GM21723 (cell line): ENCODE data around the gene HBE1.
"Not testable (repeated sequence)": the region's sequence is repeated elsewhere in the genome, so short reads cannot be mapped to it uniquely, and the experiment has no call there.

Experiments used
- ATAC-seq: cut with Tn5 transposase; IDR thresholded peaks from one replicate; pipeline ENCODE4 v1.9.1; 2021; ENCODE audit warnings: mild to moderate bottlenecking, moderate library complexity; ENCODE audit not compliant: unreplicated experiment

The HBE1 gene

DNA sequence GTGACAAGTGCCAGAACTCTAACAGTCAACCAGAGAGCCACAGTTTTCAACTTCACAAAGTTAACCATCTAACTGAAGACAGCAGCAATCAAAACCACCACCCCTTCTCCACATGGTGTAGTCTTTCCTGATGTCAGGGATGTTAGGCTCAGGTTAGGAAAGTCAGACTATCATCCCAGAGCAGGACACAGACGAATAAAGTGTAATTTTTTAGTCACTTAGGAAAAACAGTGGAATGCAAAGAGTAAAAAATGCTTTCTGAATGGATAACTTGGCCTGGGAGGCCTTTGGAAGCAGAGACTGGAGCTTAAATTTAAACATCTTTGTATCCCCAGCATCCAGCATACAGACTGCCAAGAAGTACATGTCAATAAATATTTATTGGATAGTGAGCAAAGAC is 16.6 kb upstream of the HBE1 start:
- ATAC-seq, result no peak

- no peak for ATAC-seq
Measured at GRCh38 chr11:5285703-5286340, 16.1 kb upstream of the HBE1 start.

DNA sequence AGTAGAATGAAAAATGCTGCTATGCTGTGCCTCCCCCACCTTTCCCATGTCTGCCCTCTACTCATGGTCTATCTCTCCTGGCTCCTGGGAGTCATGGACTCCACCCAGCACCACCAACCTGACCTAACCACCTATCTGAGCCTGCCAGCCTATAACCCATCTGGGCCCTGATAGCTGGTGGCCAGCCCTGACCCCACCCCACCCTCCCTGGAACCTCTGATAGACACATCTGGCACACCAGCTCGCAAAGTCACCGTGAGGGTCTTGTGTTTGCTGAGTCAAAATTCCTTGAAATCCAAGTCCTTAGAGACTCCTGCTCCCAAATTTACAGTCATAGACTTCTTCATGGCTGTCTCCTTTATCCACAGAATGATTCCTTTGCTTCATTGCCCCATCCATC is 14.9 kb upstream of the HBE1 start:
- ATAC-seq, result no peak

- no peak for ATAC-seq
Measured at GRCh38 chr11:5283882-5284281, 14.1 kb upstream of the HBE1 start.

GRCh38 chr11:5283086-5283485 is 13.3 kb upstream of the HBE1 start:
- ATAC-seq, result no peak

DNA sequence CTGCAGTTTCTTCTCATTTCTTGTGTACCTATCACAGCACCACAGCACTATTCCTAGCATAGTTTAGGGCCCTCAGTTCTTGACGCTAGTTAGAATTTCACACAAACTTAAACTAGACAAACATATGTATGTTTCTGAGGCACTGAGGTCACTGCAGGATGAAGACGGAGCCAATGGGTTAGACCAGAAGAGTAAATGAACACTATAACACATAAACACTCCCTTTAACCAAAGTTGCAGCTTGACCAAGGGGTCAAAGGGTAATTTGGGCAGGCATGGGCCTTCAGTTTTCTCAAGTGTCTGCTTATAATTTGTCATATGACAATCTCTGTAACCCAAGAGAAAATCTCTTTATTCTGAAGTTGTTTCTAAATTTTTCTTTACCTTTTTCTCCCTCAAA is 12.9 kb upstream of the HBE1 start:
- no peak for ATAC-seq

DNA sequence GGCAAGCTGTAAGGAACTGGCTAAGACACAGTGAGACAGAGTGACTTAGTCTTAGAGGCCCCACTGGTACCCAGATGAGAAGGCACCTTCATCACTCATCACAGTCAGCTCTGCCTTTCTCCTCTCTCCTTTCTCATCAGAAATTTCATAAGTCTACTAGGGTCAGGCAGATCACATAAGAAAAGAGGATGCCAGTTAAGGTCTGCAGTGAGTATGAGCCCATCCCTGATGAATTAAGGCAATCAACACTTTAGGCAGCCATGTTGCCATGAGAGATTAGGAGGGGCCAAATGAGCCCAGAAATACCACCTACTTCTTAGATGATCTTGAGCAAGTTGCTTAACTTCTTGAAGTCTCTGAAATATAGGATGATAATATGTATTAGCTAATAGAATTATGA is 11.9 kb upstream of the HBE1 start:
- no peak for ATAC-seq

DNA sequence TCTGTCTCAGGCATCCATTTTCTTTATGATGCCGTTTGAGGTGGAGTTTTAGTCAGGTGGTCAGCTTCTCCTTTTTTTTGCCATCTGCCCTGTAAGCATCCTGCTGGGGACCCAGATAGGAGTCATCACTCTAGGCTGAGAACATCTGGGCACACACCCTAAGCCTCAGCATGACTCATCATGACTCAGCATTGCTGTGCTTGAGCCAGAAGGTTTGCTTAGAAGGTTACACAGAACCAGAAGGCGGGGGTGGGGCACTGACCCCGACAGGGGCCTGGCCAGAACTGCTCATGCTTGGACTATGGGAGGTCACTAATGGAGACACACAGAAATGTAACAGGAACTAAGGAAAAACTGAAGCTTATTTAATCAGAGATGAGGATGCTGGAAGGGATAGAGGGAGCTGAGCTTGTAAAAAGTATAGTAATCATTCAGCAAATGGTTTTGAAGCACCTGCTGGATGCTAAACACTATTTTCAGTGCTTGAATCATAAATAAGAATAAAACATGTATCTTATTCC is 10.9 kb upstream of the HBE1 start:
- peak; percentile 93 for ATAC-seq

DNA sequence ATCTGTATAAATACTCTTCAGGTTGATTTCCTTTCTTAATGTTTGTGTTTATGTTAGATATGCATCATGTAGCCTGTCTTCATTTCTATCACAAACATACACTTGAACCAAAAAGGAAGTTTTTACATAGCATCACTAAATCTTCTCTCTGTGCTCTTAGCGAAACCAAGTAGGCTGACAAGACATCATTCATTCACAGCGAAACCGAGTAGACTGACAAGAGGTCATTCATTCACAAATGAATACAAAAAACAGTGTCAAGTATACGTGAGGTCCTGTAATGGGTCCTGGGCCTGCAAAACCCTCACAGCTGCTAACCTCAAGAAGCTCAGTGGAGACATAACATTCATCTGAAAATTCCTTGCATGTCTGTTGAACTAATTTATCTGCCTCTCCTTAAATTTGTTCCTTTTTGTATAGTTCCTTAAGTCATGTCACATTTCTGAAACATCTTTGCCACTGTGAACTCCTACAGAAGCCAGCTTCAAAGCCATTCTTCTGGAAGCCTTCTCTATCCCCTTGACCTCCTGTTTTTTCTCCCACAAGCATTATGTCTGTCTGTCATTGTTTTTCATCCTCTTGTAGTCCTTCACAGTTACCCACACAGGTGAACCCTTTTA is 9.8 kb upstream of the HBE1 start:
- ATAC-seq, result no peak

- ATAC-seq, result no peak
Measured at GRCh38 chr11:5277807-5278382, 8.2 kb upstream of the HBE1 start.

- ATAC-seq, result no peak
Measured at GRCh38 chr11:5276697-5277096, 7.0 kb upstream of the HBE1 start.

DNA sequence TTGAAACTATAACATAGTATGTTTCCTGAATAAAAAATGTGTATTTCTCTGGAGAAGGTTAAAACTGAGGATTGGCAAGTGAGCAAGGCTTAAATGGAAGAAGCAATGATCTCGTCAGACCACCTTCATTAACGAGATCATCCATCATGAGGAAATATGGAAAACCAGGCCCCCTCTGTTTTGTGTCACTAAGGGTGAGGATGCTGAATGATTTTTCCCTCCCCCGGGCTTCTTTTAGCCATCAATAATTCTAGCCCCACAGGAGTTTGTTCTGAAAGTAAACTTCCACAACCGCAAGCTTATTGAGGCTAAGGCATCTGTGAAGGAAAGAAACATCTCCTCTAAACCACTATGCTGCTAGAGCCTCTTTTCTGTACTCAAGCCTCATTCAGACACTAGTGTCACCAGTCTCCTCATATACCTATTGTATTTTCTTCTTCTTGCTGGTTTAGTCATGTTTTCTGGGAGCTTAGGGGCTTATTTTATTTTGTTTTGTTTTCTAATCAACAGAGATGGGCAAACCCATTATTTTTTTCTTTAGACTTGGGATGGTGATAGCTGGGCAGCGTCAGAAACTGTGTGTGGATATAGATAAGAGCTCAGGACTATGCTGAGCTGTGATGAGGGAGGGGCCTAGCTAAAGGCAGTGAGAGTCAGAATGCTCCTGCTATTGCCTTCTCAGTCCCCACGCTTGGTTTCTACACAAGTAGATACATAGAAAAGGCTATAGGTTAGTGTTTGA is 5.8 kb upstream of the HBE1 start:
- no peak for ATAC-seq

DNA sequence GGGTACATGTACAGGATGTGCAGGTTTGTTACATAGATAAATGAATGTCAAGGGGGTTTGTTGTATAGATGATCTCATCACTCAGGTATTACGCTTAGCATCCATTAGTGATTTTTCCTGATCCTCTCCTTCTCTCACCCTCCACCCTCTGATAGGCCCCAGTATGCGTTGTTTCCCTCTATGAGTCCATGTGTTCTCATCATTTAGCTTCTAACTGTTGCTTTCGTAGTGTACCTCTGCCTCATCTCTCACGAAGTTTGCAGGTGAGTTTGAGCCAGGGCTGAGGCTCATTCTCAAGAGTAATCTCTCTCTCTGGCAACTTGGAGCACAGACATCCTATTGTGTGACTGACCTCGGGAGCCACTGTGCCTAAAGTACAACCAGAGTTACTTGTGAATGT is 4.7 kb upstream of the HBE1 start:
- ATAC-seq, result no peak

GRCh38 chr11:5272395-5273017 is 2.8 kb upstream of the HBE1 start:
- ATAC-seq, result no peak

GRCh38 chr11:5267033-5267563 is 2.6 kb downstream of the HBE1 start:
- no peak for ATAC-seq

- ATAC-seq, result no peak
Measured at GRCh38 chr11:5266609-5267008, 3.1 kb downstream of the HBE1 start.

DNA sequence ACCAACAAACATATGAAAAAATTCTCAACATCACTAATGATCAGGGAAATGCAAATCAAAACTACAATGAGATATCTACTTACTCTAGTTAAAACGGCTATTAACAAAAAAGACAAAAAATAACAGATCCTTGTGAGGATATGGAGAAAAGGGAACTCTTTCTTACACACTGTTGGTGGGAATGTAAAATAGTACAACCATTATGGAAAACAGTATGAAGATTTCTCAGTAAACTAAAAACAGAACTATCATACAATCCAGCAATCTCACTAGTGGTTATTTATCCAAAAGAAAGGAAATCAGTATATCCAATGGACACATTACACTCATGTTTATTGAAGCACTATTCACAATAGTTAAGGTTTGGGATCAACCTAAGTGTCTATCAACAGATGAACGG is 3.9 kb downstream of the HBE1 start:
- no peak for ATAC-seq

- ATAC-seq, result no peak
Measured at GRCh38 chr11:5258543-5259262, 11.0 kb downstream of the HBE1 start.

DNA sequence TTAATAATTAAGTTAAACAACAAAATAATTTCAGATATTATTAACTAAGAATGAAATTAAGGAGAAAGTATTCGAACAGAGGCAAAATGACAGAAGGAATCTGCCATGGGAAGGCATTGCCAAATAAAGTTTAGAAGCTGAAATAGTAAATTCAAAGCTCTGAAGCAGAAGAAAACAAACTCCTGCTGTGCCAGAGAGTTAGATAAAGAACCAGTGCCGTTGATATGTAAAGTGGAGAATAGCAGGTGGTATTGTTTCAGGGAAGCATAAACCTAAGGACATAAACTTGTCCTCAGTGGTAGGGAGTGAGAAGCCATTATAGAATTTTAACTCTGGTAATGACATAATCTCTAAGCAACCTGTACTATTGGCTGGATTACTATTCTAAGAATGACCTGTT is 12.4 kb downstream of the HBE1 start:
- no peak for ATAC-seq

DNA sequence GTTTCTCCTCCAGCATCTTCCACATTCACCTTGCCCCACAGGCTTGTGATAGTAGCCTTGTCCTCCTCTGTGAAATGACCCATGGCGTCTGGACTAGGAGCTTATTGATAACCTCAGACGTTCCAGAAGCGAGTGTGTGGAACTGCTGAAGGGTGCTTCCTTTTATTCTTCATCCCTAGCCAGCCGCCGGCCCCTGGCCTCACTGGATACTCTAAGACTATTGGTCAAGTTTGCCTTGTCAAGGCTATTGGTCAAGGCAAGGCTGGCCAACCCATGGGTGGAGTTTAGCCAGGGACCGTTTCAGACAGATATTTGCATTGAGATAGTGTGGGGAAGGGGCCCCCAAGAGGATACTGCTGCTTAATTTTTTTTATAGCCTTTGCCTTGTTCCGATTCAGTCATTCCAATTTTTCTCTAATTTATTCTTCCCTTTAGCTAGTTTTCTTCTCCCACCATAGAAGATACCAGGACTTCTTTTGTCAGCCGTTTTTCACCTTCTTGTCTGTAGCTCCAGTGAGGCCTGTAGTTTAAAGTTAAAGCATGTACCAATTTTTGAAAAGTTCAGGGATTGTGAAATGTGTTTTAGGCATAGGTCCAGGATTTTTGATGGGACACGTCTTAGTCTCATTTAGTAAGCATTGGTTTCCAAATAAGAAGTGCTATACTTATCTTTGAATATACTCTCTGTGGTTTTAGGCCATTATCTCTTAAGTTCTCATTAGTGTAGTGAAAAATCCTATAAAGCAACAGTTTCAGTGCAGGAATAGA is 14.9 kb downstream of the HBE1 start, which contains the start of gene HBG2:
Gene HBG2, minus strand, starts transcription at position 136 of the 768 bp plus-strand sequence. Its CDS starts 53 bp downstream, at position 83.
- ATAC-seq, result not testable (repeated sequence)
